Cardiac septum (tissue), 1 donor: Measurements from ENCODE around the gene UBE3D. TPM values are rescaled to one million over a fixed set of nuclear protein-coding genes. Genes with fewer than 3 reads are reported as not detected.
"Not testable (repeated sequence)": the region's sequence is repeated elsewhere in the genome, so short reads cannot be mapped to it uniquely, and the experiment has no call there.

Source experiments
- DNase-seq: peaks from one replicate; pipeline ENCODE4 v3.0.0-alpha.2; 2020; ENCODE audit warnings: low spot score
- intact Hi-C: fragments of 100-400 bp; cut with DNase I; formaldehyde crosslinking; loops from one replicate; pipeline ENCODE4 v1.14.0; 2022
- total RNA-seq: library from RNA; stranded (reverse); fragmentation: NEBNext Ultra II Directional; extraction: Animal tissue kit (Norgen Biotek cat#: 25700); gene quantifications from one replicate; pipeline ENCODE4 v1.2.1, GENCODE V29; 2021
- donor health status: DM: no; HTN: no; CAD: no.

Gene UBE3D
- total RNA-seq, 1 donor from 2014 or later, result 2.2 TPM

GRCh38 chr6:82891076-82891475 lies 174.6 kb downstream of the UBE3D start:
- DNase-seq, result no peak
- intact Hi-C loops, result no loop called here

GRCh38 chr6:82890240-82890639 lies 175.4 kb downstream of the UBE3D start:
- intact Hi-C loops, result no loop called here
- no peak for DNase-seq

- intact Hi-C loops, result no loop called here
- DNase-seq, result no peak
These were observed 176.5 kb downstream of the UBE3D start for GRCh38 chr6:82889143-82889542.

- no peak for DNase-seq
- intact Hi-C loops, result no loop called here
These were observed 183.1 kb downstream of the UBE3D start for GRCh38 chr6:82882363-82883023.

GRCh38 chr6:82881519-82881918 lies 184.1 kb downstream of the UBE3D start:
- DNase-seq, result no peak
- intact Hi-C loops, result no loop called here

GRCh38 chr6:82878812-82879211 lies 186.8 kb downstream of the UBE3D start:
- intact Hi-C loops, result no loop called here
- DNase-seq, result no peak

- intact Hi-C loops, result no loop called here
These were observed 188.1 kb downstream of the UBE3D start for GRCh38 chr6:82877213-82878195.

GRCh38 chr6:82875573-82876185 lies 190.0 kb downstream of the UBE3D start:
- no peak for DNase-seq
- intact Hi-C loops, result no loop called here

More at GRCh38 chr6:82877213-82878195, 188.1 kb downstream of the UBE3D start:
- DNase-seq, result no peak

GRCh38 chr6:82874867-82875266 lies 190.8 kb downstream of the UBE3D start:
- no peak for DNase-seq
- intact Hi-C loops, result no loop called here

GRCh38 chr6:82872185-82872584 lies 193.5 kb downstream of the UBE3D start:
- intact Hi-C loops, result no loop called here
- no peak for DNase-seq

- intact Hi-C loops, result no loop called here
These were observed 195.0 kb downstream of the UBE3D start for GRCh38 chr6:82870582-82871172.

GRCh38 chr6:82869493-82869892 lies 196.1 kb downstream of the UBE3D start:
- intact Hi-C loops, result no loop called here
- DNase-seq, result no peak

More at GRCh38 chr6:82870582-82871172, 195.0 kb downstream of the UBE3D start:
- DNase-seq, result no peak

- intact Hi-C loops, result no loop called here
- no peak for DNase-seq
These were observed 197.7 kb downstream of the UBE3D start for GRCh38 chr6:82867946-82868345.

GRCh38 chr6:82866446-82866845 lies 199.2 kb downstream of the UBE3D start:
- intact Hi-C loops, result no loop called here
- no peak for DNase-seq

GRCh38 chr6:82865461-82865860 lies 200.2 kb downstream of the UBE3D start:
- no peak for DNase-seq
- intact Hi-C loops, result no loop called here

- intact Hi-C loops, result no loop called here
These were observed 201.9 kb downstream of the UBE3D start for GRCh38 chr6:82863781-82864180.

GRCh38 chr6:82862543-82862942 lies 203.1 kb downstream of the UBE3D start:
- no peak for DNase-seq
- intact Hi-C loops, result no loop called here

More at GRCh38 chr6:82863781-82864180, 201.9 kb downstream of the UBE3D start:
- DNase-seq, result no peak

GRCh38 chr6:82861121-82861520 lies 204.5 kb downstream of the UBE3D start:
- no peak for DNase-seq
- intact Hi-C loops, result no loop called here

GRCh38 chr6:82856077-82856476 lies 209.6 kb downstream of the UBE3D start:
- DNase-seq, intact Hi-C loops: not testable (repeated sequence)

GRCh38 chr6:82852904-82853303 lies 212.7 kb downstream of the UBE3D start:
- intact Hi-C loops, DNase-seq: not testable (repeated sequence)
